HepG2 (cell line): ENCODE results near the gene SLC35B2. TPM values are rescaled to one million over a fixed set of nuclear protein-coding genes. Genes with fewer than 3 reads are reported as not detected.

Source experiments
- CREB1 ChIP-seq, 2 experiments: fragments of 450-650 bp in 1 of 2; IDR thresholded peaks; 2 replicates each; pipeline ENCODE4 v1.6.1; 2016 to 2017; ENCODE audit warnings: control low read depth in 1 of 2, mild to moderate bottlenecking in 1 of 2, missing compliant biosample characterization in 1 of 2, missing genetic modification characterization in 1 of 2
- FOXO1 ChIP-seq: sonication (generic); formaldehyde crosslinking; IDR thresholded peaks from 2 replicates; pipeline ENCODE4 v1.4.0; 2020; ENCODE audit warnings: missing genetic modification reagents
- JUN ChIP-seq: sonication (generic); formaldehyde crosslinking; IDR thresholded peaks from 2 replicates; pipeline ENCODE4 v1.4.0; 2020; ENCODE audit warnings: mild to moderate bottlenecking, missing genetic modification reagents
- KDM5B ChIP-seq: sonication (generic); formaldehyde crosslinking; IDR thresholded peaks from 2 replicates; pipeline ENCODE4 v1.4.0; 2020; ENCODE audit warnings: missing genetic modification reagents, mild to moderate bottlenecking, borderline replicate concordance
- ONECUT2 ChIP-seq: sonication (generic); formaldehyde crosslinking; IDR thresholded peaks from 2 replicates; pipeline ENCODE4 v1.4.0; 2020; ENCODE audit warnings: missing genetic modification reagents
- PHF21A ChIP-seq: sonication (generic); formaldehyde crosslinking; IDR thresholded peaks from 2 replicates; pipeline ENCODE4 v1.5.0; 2020; ENCODE audit warnings: mild to moderate bottlenecking, missing genetic modification reagents
- RFX1 ChIP-seq: fragments of 450-650 bp; IDR thresholded peaks from 2 replicates; pipeline ENCODE4 v1.6.1; 2017
- TMF1 ChIP-seq: sonication (generic); formaldehyde crosslinking; IDR thresholded peaks from 2 replicates; pipeline ENCODE4 v1.8.1; 2022; ENCODE audit warnings: low read depth, missing genetic modification reagents
- ZFAT ChIP-seq: sonication (generic); formaldehyde crosslinking; conservative IDR thresholded peaks from 2 replicates; pipeline ENCODE4 v1.8.1; 2023; ENCODE audit warnings: missing genetic modification reagents, inconsistent platforms
- ZFP41 ChIP-seq: sonication (generic); formaldehyde crosslinking; IDR thresholded peaks from 2 replicates; pipeline ENCODE4 v1.4.0; 2020; ENCODE audit warnings: mild to moderate bottlenecking, missing genetic modification reagents, borderline replicate concordance
- ZMAT3 ChIP-seq: sonication (generic); formaldehyde crosslinking; conservative IDR thresholded peaks from 2 replicates; pipeline ENCODE4 v1.7.0; 2021; ENCODE audit warnings: missing genetic modification reagents
- ZNF142 ChIP-seq: sonication (generic); formaldehyde crosslinking; IDR thresholded peaks from 2 replicates; pipeline ENCODE4 v1.4.0; 2020; ENCODE audit warnings: missing genetic modification reagents
- ZNF318 ChIP-seq: sonication (generic); formaldehyde crosslinking; IDR thresholded peaks from 2 replicates; pipeline ENCODE4 v1.4.0; 2020; ENCODE audit warnings: mild to moderate bottlenecking, missing genetic modification reagents
- ZNF383 ChIP-seq: sonication (generic); formaldehyde crosslinking; IDR thresholded peaks from 2 replicates; pipeline ENCODE4 v1.4.0; 2020; ENCODE audit warnings: missing genetic modification reagents, mild to moderate bottlenecking, borderline replicate concordance
- ZNF570 ChIP-seq: sonication (generic); formaldehyde crosslinking; IDR thresholded peaks from 2 replicates; pipeline ENCODE4 v1.4.0; 2020; ENCODE audit warnings: mild to moderate bottlenecking, missing genetic modification reagents, borderline replicate concordance
- ZNF589 ChIP-seq: sonication (generic); formaldehyde crosslinking; conservative IDR thresholded peaks from 2 replicates; pipeline ENCODE4 v1.8.0; 2022; ENCODE audit warnings: mild to moderate bottlenecking, moderate library complexity, missing genetic modification reagents
- polyA plus RNA-seq, 8 experiments: library from polyadenylated mRNA; depleted of rRNA in 3 of 8; stranded (reverse) in 7 of 8; unstranded in 1 of 8; fragments of >200 nt; fragmentation: Illumina TruSeq in 4 of 8; extraction: Trizol in 4 of 8; gene quantifications; 2 replicates each; pipeline versions ENCODE4 v1.2.1 to v1.2.3, GENCODE V29; 2011 to 2016; ENCODE audit warnings: low read depth in 4 of 8, missing spikeins in 1 of 8, mixed read lengths in 1 of 8; ENCODE audit not compliant: insufficient read depth in 1 of 8
- total RNA-seq, 5 experiments: library from RNA; depleted of rRNA; stranded (reverse); fragments of >200 nt; fragmentation: Illumina TruSeq; extraction: Trizol; gene quantifications; 2 replicates each; pipeline ENCODE4 v1.2.3, GENCODE V29; 2016; ENCODE audit warnings: low read depth in 1 of 5

The SLC35B2 gene
- total and polyA plus RNA-seq, 2 of the 13 experiments (the other 11 are each of a cell fraction or from before 2014, with no cell fraction given) = 61.1 to 148 TPM

- TF ChIP-seq CREB1 (IDR thresholded peaks at IDR 0.05) = no peak
- TF ChIP-seq CREB1 (CRISPR knock-in tag; IDR thresholded peaks at IDR 0.05) = no peak
- no peak; the same call in 1 of the 2 replicates for TF ChIP-seq PHF21A (CRISPR knock-in tag)
- no peak for TF ChIP-seq RFX1
- TF ChIP-seq ZFAT (CRISPR knock-in tag) = peak; percentile 71; the same call in 1 of the 2 replicates
- TF ChIP-seq ZNF318 = no peak
- no peak for TF ChIP-seq FOXO1 (CRISPR knock-in tag)
- TF ChIP-seq TMF1 (CRISPR knock-in tag) = peak; percentile 50; the same call in 1 of the 2 replicates
- no peak for TF ChIP-seq ZFP41 (CRISPR knock-in tag)
- no peak for TF ChIP-seq JUN (CRISPR knock-in tag)
- no peak for TF ChIP-seq ZNF589
- TF ChIP-seq ZNF570 = no peak
- TF ChIP-seq ZMAT3 (CRISPR knock-in tag) = peak; percentile 89
- TF ChIP-seq KDM5B (CRISPR knock-in tag) = peak; percentile 87; the same call in 1 of the 2 replicates
- no peak for TF ChIP-seq ZNF383 (CRISPR knock-in tag)
- peak; percentile 97 for TF ChIP-seq ONECUT2 (CRISPR knock-in tag)
- peak; percentile 93 for TF ChIP-seq ZNF142 (CRISPR knock-in tag)
These were observed 33.9 kb downstream of the SLC35B2 start, which contains the start of gene SLC29A1 (continued) for GRCh38 chr6:44223319-44224028.
